Keratinocyte (primary cell): Measurements from ENCODE around the gene HABP4.

Experiments used
- EZH2 ChIP-seq: IDR thresholded peaks from one replicate; pipeline ENCODE4 v1.6.1; 2012; ENCODE audit warnings: inconsistent platforms, mild to moderate bottlenecking, low read length, moderate library complexity
- TF ChIP-seq, protein P1 (sequence below), 3 experiments: IDR thresholded peaks in 1 of 3; conservative IDR thresholded peaks in 1 of 3; optimal IDR thresholded peaks in 1 of 3; 2 replicates in 2 of 3; 3 replicates in 1 of 3; pipeline versions ENCODE3 to v1.5.1; 2011; ENCODE audit warnings: low read length in 3 of 3, mild to moderate bottlenecking in 3 of 3, moderate library complexity in 2 of 3, control low read depth in 1 of 3, inconsistent platforms in 1 of 3; ENCODE audit not compliant: insufficient read depth in 2 of 3; ENCODE audit errors: extremely low read depth in 1 of 3

DNA sequence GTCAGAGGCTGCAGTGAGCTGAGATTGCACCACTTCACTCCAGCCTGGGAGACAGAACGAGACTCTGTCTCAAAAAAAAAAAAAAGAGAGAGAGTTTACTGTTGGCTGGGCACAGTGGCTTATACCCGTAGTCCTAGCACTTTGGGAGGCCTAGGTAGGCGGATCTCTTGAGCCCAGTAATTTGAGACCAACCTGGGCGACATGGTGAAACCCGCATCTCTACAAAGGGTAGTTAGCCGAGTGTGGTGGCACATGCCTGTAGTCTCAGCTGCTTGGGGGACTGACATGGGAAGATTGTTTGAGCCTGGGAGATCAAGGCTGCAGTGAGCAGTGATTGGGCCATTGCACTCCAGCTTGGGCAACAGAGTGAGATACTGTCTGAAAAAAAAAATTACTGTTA lies 12.6 kb downstream of the HABP4 start:
- TF ChIP-seq, protein P1, sequence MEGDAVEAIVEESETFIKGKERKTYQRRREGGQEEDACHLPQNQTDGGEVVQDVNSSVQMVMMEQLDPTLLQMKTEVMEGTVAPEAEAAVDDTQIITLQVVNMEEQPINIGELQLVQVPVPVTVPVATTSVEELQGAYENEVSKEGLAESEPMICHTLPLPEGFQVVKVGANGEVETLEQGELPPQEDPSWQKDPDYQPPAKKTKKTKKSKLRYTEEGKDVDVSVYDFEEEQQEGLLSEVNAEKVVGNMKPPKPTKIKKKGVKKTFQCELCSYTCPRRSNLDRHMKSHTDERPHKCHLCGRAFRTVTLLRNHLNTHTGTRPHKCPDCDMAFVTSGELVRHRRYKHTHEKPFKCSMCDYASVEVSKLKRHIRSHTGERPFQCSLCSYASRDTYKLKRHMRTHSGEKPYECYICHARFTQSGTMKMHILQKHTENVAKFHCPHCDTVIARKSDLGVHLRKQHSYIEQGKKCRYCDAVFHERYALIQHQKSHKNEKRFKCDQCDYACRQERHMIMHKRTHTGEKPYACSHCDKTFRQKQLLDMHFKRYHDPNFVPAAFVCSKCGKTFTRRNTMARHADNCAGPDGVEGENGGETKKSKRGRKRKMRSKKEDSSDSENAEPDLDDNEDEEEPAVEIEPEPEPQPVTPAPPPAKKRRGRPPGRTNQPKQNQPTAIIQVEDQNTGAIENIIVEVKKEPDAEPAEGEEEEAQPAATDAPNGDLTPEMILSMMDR (optimal IDR thresholded peaks at IDR 0.05 in 1 of 3, IDR thresholded peaks at IDR 0.05 in 1 of 3, conservative IDR thresholded peaks at IDR 0.05 in 1 of 3; ENCODE audit: extremely low read depth in 1 of 3, insufficient read depth in 2 of 3, low read length in 3 of 3): no peak
- no peak for TF ChIP-seq EZH2
